Gastrocnemius medialis (tissue), 4 donors: ENCODE data around the gene TMEM37.

Source experiments
- POLR2A ChIP-seq, 2 donors: fragments of 450-650 bp; IDR thresholded peaks; one replicate each; pipeline ENCODE4 v1.6.1; 2017; ENCODE audit warnings: antibody characterized with exemption in 2 of 2, mild to moderate bottlenecking in 2 of 2, moderate library complexity in 2 of 2
- TF ChIP-seq, protein P1 (sequence below), 5 experiments: fragments of 450-650 bp in 3 of 5; fragments of 200-600 bp in 2 of 5; sonication (generic) in 2 of 5; IDR thresholded peaks in 4 of 5; conservative IDR thresholded peaks in 1 of 5; 1 replicate in 4 of 5; 2 replicates in 1 of 5; pipeline ENCODE4 v1.5.1; 2016 to 2019; ENCODE audit warnings: antibody characterized with exemption in 5 of 5, mild to moderate bottlenecking in 3 of 5, moderate library complexity in 3 of 5

DNA sequence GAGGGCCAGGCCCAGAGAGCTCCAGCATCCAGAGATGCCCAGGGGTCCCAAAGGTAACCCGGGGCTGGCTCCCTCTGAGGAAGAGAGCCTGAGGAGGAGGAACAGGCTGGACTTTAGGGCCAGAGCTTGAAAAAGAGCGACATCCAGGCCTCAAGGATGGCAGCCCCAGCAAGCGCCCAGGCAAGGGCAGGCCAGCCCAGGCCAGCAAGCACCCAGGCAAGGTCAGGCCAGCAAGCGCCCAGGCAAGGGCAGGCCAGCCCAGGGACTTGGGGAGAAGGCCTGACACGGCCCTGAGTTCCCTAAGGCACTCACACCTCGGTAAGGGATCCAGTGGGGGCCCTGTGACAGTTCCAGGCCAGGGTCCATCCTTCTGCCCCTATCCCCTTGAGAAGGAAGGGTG lies 34.5 kb upstream of the TMEM37 start:
- TF ChIP-seq, protein P1, sequence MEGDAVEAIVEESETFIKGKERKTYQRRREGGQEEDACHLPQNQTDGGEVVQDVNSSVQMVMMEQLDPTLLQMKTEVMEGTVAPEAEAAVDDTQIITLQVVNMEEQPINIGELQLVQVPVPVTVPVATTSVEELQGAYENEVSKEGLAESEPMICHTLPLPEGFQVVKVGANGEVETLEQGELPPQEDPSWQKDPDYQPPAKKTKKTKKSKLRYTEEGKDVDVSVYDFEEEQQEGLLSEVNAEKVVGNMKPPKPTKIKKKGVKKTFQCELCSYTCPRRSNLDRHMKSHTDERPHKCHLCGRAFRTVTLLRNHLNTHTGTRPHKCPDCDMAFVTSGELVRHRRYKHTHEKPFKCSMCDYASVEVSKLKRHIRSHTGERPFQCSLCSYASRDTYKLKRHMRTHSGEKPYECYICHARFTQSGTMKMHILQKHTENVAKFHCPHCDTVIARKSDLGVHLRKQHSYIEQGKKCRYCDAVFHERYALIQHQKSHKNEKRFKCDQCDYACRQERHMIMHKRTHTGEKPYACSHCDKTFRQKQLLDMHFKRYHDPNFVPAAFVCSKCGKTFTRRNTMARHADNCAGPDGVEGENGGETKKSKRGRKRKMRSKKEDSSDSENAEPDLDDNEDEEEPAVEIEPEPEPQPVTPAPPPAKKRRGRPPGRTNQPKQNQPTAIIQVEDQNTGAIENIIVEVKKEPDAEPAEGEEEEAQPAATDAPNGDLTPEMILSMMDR (IDR thresholded peaks at IDR 0.05 in 4 of 5, conservative IDR thresholded peaks at IDR 0.05 in 1 of 5), result no peak
- no peak for TF ChIP-seq POLR2A (IDR thresholded peaks at IDR 0.05)
